Hematopoietic multipotent progenitor cell treated with erythropoietin and hydrocortisone succinate and interleukin-3 and kit ligand, for 17 days (in vitro differentiated cells): ENCODE data around the gene CSHL1.
"Not testable (repeated sequence)": the region's sequence is repeated elsewhere in the genome, so short reads cannot be mapped to it uniquely, and the experiment has no call there.

Experiments used
- DNase-seq: peaks from one replicate; pipeline ENCODE4 v3.0.0-alpha.2; 2015; ENCODE audit warnings: low spot score

Gene CSHL1

DNA sequence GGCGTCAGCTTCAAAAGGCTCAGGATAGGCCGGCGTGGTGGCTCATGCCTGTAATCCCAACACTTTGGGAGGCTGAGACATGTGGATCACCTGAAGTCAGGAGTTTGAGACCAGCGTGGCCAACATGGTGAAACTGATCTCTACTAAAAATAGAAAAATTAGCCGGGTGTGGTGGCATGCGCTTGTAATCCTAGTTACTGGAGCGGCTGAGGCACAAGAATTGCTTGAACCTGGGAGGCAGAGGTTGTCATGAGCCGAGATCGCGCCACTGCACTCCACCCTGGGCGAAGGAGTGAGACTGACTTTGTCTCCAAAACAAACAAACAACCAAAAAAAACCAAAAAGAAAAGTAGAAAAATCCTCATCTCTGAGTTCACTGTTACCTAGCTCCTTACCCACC lies 25.9 kb downstream of the CSHL1 start:
- DNase-seq = not testable (repeated sequence)

DNA sequence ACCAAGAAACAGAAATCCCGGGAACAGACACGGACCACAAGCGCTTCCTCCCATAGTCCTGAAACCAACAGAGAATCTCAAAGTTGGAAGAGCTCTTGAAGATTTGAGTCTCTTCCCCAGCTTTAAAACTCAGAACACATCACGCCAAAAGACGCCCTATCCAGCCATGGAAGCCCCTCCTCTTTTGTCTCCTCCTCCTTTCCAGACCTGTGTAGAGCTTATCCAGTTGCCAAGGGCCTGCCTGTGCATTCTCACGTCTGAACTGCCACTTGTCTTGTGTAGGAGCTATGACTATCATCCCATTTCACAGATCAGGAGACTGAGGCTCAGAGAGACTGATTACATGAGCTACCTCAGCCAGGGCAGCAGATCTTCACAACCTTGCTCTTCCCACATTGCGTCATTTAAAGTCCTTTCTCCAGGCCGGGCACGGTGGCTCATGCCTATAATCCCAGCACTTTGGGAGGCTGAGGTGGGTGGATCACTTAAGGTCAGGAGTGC lies 28.4 kb downstream of the CSHL1 start:
- not testable (repeated sequence) for DNase-seq

DNA sequence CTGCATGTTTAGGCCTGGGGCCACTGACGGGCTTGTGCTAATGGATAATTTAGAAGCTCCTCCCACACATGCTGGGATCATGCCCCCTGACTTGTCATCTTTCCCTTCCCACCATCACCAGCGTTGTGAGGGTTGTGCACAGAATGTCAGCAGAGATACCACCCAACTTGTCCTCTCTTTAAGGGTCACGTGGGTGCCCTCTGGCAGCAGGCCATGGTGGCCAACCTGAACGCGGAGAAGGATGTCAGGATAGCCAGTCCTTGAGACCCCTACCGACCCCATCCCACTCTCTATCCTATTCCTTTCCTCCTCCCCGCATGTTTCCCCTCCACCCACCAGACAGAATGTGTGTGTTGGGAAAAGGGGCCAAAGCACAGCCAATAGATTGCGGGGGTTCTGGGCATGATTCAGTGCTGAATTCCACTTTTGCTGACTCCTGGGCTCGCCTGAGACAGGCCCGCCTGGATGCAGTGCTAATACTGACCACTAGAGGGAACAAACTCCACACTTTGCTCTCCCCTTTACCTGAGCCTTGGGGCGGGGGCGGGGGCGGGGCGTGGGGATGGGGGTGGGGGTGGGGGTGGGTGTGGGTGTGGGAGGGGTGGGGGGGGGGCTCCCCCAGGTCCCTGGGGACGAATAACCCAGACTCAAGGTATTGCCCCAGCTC lies 29.0 kb downstream of the CSHL1 start, which contains the start of gene GH2:
Gene GH2, minus strand, starts transcription at position 10 of the 667 bp plus-strand sequence. CDS start 143 bp downstream, outside the sequence.
- peak; percentile 55 for DNase-seq

DNA sequence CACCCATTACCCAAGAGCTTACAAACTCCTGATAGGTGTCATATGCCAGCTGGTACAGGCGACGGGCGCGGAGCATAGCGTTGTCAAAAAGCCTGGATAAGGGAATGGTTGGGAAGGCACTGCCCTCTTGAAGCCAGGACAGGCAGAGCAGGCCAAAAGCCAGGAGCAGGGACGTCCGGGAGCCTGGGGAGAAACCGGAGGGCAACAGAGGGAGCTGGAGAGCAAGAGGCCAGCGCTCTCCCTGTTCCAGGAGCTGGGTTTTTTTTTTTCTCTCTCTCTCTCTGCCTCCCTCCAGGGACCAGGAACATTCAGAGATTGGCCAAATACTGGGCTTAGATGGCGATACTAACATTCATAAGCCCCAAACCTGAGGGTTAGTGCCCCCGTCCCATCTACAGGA lies 29.7 kb downstream of the CSHL1 start:
- DNase-seq = not testable (repeated sequence)

DNA sequence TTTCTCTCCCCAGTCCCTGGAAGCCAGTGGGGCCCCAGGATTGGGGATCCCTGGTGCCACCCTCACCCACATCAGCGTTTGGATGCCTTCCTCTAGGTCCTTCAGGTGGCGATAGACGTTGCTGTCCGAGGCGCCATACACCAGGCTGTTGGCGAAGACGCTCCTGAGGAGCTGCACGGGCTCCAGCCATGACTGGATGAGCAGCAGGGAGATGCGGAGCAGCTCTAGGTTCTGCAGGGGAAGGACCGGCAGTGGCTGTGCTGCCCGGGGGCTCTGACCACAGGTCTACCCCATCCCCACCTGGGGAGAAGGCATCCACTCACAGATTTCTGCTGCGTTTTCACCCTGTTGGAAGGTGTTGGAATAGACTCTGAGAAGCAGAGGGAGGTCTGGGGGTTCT lies 30.4 kb downstream of the CSHL1 start:
- DNase-seq = no peak

DNA sequence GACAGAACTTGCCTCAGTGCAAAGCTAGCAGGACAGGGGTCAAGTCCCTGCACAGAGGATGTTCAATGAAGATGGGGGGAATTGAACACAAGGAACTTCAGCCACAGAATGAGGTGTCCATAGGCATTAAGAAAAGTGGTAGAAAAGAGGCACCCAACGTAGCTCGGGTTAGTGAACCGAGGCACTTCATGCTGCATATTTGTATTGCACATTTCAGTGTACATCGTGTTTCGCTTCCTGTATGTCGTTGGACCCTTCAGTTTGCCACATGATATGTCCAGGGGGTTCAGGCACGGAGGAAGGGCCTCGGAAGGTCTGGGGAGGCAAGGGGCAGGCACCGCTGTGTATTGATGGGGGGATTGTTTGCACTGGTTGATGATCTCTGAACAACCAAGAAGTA lies 32.6 kb downstream of the CSHL1 start:
- DNase-seq = not testable (repeated sequence)

DNA sequence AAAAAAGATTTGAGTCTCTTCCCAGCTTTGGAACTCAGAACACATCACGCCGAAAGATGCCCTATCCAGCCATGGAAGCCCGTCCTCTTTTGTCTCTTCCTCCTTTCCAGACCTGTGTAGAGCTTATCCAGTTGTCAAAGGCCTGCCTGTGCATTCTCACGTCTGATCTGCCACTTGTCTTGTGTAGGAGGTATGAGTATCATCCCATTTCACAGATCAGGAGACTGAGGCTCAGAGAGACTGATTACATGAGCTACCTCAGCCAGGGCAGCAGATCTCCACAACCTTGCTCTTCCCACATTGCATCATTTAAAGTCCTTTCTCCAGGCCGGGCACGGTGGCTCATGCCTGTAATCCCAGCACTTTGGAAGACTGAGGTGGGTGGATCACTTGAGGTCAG lies 36.4 kb downstream of the CSHL1 start:
- DNase-seq = not testable (repeated sequence)

DNA sequence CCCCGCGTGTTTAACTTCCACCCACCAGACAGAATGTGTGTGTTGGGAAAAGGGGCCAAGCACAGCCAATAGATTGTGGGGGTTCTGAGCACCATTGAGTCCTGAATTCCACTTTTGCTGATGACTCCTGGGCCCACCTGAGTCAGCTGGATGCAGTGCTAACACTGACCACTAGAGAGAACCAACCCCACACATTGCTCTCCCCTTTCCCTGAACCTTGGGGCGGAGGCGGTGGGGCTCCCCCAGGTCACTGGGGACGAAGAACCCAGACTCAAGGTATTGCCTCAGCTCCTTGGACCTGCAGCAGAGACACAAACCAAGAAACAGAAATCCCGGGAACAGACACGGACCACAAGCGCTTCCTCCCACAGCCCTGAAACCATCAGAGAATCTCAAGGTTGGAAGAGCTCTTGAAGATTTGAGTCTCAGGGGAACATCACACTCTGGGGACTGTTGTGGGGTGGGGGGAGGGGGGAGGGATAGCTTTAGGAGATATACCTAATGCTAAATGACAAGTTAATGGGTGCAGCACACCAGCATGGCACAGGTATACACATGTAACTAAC lies 36.9 kb downstream of the CSHL1 start:
- DNase-seq = not testable (repeated sequence)

DNA sequence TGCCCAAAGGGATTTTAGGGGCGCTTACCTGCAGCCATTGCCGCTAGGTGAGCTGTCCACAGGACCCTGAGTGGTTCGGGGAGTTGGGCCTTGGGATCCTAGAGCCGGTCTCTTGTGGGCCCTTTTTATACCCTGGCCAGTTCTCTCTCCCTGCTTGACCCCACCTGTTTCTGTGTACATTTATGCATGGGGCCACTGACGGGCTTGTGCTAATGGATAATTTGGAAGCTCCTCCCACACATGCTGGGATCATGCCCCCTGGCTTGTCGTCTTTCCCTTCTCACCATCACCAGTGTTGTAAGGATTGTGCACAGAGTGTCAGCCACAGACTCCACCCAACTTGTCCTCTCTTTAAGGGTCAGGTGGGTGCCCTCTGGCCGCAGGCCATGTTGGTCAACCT lies 37.5 kb downstream of the CSHL1 start, which contains the start of gene CSH2:
Gene CSH2, minus strand, starts transcription at position 101 of the 400 bp plus-strand sequence. Its CDS starts 63 bp downstream, at position 38.
- DNase-seq = not testable (repeated sequence)

DNA sequence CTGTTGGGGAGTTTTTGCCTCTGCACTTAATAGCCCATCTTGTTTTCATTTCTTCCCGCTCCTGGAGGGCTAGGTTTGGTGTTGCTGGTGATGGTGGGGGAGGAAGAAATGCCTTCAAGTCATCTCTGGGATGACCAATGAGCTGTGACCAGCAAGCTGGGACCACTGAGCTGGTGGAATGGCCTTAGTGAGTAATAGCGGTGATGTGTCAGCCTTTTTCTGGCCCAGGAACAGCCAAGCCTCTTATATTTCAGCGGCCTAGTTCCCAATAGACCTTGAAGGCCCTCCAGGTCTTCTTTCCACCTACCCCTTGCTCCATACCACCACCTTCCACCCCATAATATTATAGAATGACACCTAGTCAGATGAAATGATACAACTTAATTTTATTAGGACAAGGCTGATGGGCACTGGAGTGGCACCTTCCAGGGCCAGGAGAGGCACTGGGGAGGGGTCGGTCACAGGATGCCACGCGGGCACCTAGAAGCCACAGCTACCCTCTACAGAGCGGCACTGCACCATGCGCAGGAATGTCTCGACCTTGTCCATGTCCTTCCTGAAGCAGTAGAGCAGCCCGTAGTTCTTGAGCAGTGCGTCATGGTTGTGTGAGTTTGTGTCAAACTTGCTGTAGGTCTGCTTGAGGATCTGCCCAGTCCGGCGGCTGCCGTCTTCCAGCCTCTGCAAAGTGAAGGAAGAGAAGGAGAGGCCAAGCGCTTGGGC lies 39.3 kb downstream of the CSHL1 start:
- not testable (repeated sequence) for DNase-seq

DNA sequence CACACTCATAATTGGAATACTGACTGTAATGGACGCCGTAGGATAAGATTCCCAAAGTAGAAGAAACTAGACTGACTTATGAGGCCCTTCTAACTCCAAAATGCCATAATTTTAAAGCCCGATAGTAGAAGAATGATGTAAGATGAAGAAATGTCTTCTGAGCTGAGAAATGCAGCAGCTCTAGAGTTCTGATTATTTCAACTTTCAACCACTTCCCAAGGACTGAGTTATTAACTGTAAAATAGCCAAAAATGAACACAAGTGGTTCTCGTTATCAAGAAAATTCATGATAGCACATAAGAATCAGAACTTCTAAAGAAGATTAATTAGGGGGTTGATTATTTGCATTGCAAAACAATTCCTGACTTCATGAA lies 40.8 kb downstream of the CSHL1 start:
- not testable (repeated sequence) for DNase-seq

DNA sequence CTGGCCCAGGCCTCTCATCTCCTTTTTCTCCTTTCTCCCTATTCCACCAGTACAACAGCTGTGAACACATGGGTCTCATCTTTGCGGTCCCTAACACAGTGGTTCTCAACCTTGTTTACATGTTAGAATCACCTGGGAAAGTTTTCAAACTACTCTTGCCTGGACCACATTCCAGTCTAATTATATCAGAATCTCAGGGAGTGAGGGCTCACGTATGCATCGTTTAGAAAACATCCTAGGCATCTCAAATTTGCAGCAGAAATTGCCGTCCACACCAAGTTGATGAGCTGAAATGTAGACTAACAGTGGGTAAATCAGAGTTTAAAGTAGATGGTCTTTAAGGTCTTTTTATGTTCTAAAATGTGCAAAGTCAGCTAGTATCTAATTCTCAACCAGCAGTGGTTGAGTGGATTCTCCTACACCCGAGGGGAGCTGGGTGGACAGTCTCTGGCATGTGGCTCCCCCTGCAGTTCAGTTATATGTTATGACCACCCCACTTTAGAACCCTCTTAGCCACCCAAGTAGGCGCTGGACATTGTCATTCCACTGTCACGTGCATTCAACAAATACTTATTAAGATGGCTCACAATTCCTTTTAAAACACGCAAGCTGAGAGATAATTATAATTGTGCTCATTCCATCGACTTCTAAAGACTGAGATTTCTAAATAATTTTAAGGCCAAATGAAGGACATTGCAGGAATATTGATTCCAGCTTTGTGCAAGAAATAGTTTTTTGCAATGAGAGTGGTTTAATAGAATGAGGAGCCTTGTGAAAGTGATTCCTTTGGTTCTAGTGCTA lies 41.4 kb downstream of the CSHL1 start:
- DNase-seq = not testable (repeated sequence)

DNA sequence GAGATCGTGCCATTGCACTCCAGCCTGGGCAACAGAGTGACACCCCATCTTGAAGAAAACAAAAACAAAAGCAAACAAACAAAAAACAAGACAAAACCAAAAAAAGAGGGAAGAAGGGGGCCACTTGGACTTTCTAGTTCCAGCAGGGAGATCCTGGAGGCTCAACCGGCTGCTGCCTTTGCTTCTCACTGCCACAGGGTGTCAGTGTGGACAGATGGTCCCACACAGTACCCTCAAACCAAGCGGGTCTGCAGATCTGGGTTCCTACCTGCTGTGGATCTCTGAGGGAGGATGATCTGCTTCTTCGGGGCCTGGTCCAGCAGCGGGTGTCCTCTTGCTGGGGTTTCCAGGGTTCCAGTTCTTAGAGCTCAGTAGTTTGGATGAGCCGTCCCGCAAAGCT lies 44.4 kb downstream of the CSHL1 start:
- not testable (repeated sequence) for DNase-seq
